DMS153 treated with DMSO at 0.1 percent for 48 hours (cell line): Measurements from ENCODE around the gene ATR.
"Not testable (repeated sequence)": the region's sequence is repeated elsewhere in the genome, so short reads cannot be mapped to it uniquely, and the experiment has no call there.

Experiments used
- DNase-seq: peaks from one replicate; lab custom pipeline; 2025; ENCODE audit not compliant: unreplicated experiment; lab: John Stamatoyannopoulos, UW

ATR gene

DNA sequence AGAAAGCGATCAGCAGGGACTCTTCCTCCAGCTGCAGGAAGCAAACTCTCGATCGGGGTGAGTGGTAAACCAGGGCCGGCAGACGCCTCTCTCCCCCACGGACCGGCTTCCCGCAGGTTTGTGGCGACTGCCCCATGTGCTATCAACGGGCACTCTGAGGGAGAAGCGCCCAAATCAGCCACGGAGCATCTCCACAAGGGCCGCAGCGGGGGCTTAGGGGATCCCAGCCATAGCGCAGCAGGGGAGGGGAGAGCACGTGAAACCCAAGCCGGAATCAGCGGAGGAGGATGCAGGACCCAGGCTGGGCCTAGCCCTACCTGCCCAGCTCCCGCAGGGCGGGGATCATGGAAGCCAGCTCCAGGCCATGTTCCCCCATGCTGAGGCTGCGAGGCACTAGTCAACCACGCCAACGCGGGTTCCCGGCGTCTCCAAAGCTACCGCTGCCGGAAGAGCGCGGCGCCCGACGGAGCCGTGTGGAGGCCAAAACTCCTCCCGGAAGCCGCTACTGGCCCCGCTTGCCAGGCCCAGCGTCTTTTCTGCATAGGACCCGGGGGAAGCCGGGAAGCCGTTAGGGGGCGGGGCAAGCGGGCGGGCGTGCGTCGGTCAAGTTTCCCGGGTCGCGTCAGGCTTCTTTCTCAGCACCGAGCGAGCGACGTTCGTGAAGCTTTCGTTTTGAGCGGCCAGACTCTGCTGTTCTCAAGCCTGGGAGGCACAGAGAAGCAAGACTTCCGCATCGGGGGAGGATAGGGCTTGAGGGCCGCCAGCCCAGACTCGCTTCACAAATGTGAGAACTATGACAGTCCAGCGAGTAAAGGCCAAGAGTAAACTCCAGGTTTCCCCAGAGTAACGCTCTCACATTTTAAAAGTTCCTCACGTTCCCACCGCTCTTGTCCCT, at the start of gene ATR:
ATR (minus strand) TSS at position 405 of the 895 bp plus-strand sequence; CDS start at position 376, 29 bp downstream.
- DNase-seq, result peak; percentile 93

DNA sequence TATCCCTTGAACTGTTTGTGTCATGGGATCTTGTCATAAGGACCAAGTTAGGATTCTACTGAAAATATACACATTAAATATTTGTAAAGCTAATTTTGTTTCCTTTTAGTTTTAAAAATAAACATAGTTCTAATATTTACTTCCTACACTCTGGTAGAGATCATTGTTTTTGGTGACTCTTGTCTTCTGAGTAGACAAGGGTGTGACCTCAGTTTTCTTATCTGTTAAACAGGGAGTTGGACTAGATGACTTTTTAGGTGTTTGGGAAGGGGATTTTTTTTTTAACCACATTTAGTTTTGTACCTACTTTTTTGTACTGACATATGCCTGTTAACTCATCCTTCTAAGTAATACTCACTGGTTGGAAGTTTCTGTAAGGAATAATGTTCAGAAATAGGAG, 48.4 kb upstream of the ATR start:
- DNase-seq, result no peak

DNA sequence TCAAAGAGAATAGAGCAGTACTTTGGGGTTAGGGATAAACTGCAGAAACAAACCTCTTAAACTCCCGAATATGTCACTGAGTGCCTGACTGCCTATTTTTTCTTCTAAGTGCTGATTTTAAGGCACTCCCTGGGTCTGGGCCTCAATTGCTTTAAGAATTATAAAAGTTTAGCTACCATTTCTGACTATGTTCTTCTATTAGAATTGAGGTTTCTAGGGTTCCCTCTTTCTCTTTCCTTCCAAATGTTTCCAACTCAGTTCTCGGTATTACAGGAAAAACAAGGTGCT, 46.6 kb upstream of the ATR start:
- no peak for DNase-seq

DNA sequence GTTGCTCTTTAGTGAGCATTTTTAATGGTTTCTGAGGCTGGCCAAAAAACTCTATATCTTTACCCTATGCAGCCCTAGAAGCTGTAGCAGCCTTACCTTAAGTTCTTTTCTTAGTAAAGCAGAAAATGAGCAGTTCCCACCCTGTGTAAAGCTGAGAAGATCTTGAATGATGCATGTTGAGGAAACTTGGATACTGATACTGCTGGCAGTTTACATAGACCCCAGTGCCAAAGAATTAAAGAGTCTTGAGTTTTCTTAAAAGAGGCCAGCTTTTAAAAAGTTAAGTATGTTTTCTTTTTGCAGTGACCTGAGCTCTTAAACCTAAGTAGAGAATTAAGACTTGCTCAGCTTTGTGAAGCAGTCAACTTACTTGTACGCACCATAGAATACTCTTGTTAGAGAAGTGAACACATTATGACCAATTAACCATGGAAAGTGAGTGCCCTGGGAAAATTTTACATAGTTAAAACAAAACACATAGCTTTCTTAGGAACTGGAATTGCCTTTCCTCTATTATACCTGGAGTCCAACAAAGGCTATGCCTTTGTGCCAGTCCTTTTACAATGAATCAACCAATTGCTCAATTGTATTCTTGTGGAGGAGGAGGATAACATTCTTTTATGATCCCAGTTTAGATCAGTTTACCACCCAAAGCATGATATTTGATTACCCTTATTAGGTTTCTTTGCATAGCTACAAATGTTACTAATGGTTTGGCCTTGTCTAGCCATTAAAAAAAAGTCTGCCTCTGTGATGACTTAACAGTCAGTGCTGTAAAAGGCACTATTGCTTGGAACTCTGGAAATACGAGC, 46.0 kb upstream of the ATR start:
- no peak for DNase-seq

DNA sequence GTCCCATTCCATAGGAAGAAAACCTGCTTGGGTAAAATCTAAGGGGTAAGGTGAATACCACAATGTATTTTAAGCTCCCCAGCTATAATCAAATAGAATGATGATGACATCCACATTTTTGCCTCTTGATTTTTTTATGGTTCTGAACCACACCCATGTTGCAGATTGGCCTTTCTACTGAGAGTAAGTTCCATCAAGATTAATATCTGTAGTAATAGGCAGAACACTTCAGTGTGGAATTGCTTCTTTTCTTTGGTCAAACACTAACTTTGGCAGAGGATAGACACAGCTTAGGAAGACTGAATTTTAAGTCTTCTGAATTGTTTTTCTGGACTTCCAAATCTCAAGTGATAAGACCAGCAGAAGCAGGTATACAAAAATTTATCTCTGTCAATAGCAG, 44.7 kb upstream of the ATR start:
- DNase-seq, result no peak

DNA sequence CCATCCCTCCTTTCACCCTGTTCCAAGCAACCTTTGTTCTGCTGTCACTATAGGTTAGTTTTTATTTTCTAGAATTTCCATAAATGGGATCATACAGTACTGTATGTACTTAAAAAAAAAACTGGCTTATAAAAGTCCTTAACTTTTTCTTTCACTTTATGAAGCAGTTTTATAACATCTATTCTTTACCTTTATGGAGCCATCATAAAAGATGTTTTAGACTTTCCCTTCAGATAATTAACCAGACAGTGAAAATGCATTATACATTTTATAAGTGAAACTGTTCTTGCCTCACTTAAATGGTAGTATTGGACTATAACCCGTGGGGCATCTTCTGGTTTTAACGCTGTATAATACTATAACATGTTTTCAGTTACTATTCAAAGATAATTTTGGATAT, 43.9 kb upstream of the ATR start:
- no peak for DNase-seq

DNA sequence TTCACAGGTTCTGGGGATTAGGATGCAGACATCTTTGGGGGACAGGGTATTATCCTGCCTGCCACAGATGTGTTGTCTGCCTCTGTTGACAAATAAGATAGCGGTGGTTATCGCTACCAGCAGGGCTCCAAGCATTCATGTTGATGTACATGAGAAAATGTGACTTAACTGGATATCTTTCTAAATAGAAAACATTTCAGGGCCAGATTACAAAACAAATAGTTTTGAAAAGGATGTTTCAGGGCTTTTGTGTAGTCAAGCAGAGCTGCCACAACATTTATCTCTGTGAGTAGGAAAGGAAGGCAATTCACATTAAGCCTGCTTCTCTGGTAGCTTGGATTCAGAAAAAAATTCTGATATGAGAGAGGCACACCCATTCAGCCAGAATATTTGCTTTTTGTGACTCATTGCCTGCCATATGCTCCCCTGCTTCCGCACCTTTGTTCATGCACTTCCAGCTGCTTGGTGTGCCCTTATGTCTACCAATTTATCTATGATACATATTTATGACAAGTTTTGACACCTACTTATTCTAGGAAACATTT, 40.5 kb upstream of the ATR start:
- peak; percentile 91 for DNase-seq

DNA sequence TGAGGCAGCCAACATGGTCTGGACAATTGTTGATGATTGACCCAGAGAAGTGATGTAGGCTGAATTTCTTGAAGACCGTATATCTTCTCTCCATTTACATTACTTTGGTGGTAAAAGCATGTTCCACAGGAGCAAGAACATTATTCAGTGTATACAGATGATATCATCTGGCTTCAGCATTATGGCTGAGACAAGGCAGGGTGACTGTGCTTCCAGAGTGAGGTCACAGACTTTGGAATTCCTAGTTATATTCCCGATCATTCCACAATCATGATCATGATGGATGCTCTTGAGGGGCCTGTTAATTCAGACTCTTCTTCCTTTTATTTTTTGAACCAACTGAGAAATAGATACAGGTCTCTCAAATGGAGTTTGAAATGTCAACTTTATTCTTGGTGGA, 36.6 kb upstream of the ATR start:
- DNase-seq, result no peak

DNA sequence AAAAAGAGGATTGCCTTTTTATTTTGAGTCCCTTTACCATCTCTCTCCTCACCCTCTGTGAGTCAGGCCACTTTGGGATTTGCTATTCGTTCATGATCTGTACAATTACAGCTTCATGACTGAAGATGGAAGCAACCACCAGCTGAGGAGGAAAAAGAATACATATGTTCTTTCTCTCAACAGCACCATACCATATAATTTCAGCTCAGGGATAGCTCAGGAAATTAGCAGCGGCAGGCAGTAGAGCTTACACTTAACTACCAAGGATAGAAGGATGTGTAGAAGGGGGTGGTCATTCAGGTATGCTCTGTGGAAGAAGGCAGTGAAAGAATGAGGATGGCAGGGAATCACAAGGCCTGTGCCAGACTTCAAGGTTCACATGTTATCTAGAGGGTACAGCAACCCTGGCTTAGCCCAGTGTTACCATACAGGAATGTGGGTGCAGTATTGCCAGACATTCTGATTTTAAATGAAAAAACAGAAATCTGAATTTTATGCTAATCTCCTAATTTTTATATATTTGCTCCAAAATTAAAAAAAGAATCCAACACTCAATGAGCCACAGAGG, 35.6 kb upstream of the ATR start:
- no peak for DNase-seq

DNA sequence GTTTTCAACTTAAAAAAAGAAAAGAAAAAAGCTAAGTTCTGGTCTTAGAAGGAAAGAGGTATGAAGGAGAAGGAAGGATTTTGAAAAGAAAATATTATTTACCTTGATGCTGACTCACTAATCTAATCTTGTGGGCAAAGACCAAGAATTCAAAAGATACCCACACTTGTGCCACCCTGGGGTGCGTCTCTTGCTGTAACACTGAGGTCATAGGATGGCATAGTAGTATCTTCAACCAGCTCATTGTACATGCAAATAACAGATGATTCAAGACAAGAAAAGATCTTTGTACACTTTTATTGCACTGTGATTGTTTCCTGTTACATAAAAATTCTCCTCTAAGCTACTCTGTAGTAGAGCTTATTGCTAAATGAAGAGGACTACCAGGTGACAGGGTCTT, 35.0 kb upstream of the ATR start:
- DNase-seq, result no peak

DNA sequence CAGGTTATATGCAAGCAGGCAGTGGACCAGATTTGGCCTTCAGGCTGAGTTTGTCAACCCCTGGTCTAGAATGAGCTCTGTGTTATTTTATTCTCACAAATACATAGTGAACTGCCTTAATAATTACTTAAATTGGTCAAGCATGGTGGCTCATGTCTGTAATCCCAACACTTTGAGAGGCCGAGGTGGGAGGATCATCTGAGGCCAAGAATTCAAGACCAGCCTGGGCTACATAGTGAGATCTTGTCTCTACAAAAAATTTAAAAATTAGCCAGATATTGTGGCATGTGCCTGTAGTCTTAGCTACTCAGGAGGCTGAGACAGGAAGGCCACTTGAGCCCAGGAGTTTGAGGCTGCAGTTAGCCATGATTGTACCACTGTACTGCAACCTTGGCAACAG, 32.7 kb upstream of the ATR start:
- no peak for DNase-seq

DNA sequence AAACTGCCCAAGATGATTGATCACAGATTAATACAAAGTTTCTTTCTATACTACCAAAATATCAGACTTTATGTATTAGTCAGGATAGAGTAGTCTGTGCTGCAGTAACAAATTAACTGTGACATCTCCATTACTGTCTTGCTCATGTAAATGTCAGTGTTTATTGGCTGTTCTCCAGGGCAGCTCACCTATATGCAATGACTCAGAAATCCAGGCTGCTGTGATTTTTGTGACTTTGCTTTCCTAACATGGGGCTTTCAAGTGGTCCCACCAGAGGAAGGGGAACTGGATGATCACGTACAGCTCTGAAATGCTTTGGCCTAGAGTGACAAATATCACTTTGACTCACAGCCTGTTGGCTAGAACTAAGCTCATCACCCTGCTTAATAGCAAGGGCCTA, 30.6 kb upstream of the ATR start:
- no peak for DNase-seq

DNA sequence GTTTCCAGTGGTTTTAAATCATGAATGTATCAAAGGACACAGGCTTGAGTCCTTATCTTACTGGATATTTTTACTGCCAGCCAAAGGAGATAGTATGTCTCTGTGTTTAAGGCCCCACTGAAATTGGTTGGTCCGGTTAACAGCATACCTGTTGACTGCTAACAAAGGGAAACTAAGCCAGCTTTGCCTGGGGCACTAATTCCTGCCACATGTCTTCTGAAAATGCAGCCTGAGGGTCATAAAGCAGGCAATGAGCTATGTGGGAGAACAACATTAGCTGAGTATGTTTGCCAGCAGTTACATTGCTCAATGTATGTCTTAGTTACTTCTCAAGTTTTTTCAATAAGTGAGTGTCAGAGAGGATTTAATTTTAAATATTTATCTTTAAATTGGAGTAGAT, 30.1 kb upstream of the ATR start:
- DNase-seq, result no peak

DNA sequence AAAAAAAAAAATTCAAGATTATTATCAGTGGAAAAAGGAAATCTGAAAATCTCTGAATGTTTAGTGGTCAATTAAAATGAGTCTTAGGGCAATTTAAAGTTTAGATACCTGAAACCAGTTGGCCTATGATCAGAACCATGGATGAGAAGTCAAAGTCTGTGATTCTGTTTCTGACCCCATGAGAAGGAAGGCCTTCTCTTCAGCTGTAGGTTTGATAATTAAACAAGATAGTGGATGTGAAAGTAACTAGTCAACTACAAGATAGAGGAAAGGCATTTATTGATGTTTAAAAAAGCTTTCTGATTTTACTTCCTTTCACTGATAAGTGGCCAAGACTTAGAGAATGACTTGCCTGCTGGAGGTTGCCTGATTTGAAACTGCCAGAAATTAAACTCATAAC, 26.4 kb upstream of the ATR start:
- DNase-seq, result no peak

DNA sequence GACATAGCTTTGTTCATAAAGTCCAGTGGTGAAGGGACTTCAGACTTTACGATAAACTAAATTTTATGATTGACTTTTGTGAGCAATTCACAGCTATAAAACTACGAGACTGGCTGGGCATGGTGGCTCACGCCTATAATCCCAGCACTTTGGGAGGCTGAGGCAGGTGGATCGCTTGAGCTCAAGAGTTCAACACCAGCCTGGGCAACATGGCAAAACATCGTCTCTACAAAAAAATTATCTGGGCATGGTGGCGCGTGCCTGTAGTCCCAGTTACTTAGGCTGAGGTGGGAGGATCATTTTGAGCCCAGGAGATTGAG, 24.8 kb upstream of the ATR start:
- DNase-seq, result not testable (repeated sequence)

DNA sequence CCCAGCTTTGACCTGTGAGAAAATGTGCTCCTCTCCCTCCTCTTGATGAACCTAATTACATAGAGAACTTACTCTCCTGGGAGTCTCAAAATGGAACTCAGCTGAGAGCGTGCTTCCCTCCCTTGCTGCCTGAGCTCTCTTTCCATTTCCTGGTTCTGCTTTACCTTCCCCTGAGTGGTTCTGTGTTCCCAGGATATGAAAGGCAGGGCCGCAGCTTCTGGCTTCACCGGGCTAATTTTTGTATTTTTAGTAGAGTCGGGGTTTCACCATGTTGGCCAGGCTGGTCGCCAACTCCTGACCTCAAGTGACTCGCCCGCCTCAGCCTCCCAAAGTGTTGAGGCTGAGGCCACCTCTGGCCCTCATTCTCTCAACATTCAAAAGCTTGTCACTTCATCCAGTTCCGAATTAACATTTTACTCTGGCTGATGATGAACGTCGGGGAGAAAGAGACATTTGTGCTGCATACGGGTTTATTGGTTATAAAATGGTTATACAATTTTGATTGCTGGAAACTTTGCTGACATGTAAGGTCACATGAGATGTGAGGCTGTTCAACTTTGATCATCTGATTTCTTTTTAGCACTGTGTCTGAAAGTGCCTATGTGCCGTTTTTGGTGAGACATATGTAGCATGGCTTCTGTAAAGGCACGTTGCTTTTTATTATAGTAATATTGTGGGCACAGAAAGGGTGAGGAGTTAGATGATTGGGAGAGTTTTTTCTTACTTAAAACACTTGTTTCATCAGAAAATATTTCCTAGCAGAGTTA, 24.3 kb upstream of the ATR start:
- no peak for DNase-seq

DNA sequence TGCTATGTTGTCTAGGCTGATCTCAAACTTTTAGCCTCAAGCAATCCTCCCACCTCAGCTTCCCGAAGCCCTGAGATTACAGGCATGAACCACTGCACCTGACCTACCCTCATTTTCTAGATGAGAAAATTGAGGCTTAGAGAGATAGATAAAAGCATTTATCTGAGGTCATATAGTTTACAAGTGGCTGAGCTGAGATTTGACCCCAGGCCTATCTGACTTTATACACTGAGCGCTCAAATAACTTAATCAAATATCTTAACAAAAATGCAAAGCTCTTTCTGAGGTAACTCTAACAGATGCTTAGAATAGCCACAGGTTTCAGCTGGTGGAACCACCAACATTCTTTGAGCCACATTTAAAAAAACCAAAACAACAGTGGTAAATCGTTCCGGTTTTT, 23.2 kb upstream of the ATR start:
- DNase-seq, result no peak

DNA sequence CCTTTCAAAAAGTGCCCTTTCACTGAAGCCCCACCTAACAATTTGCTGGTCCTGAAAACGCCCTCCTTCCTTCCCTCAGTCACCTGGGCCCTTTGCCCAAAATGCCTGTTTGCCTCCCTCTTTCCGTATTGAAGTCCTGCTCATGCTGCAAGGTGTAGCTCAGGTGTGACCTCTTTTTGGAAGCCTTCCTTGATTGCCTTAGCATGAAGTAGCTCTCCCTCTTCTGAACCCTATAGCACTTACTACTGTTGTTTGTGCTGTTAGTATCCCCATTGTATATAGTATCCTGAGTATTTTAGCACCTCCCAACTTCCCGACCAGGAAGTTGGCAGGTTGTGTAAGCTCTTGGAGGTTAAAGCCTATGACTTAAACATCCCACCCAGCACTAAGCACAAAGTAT, 19.4 kb upstream of the ATR start:
- no peak for DNase-seq

DNA sequence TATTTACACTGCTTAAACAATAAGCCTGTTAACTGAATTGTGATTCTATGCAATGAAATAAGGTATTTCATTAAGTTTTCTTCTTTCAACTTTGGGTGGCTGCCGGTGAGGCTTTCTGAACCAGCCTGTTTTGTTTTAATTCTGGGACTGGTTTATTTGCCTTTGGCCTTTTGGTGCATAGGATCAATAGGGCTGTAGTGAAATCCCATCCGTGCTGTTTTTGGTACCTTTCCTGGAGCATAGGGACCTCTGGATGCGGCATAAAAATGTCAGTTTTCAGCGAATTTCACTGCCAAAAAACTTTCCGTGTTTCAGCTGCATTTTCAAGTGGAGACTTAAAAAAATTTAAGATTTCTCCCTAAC, 18.2 kb upstream of the ATR start:
- DNase-seq, result no peak

DNA sequence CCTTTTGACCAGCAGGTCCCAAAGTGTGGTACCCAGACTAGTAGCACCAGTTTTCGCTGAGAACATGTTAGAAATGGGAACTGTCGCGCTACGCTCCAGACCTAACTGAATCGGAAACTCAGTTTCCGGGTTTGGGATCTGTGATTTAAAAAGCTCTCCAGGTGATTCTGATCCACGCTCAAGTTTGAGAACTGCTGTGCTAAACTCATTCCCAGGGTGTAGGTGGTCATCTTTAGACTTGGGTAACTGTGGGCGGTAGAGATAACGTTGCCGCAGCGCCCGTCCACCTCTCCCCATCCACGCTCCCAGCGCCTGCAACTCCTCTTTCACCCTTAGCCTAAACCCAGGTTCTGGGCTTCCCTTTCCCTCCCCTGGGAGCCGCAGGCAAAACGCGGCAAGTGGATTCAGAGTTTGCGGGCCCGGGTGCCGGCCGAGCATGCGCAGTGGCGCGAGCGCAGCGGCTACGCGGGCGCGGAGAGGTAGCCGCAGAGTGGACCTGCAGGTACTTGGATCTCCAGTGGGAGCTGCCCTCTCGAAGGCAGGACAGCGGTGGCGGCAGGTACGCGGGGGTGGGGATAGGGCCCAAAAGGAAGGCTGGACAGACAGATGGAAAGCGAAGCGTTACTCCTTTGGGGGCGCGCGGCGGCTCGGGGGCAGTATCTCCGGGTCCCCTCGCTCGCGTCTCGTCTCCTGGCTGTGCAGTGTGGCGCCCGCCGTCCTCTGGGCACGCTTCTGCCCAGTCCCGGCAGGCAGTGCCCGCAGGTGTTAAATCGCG, 17.6 kb upstream of the ATR start, which contains the start of gene PLS1:
PLS1 (plus strand) TSS at position 443 of the 775 bp plus-strand sequence. CDS start 67,845 bp downstream, outside the sequence.
- peak; percentile 92 for DNase-seq

DNA sequence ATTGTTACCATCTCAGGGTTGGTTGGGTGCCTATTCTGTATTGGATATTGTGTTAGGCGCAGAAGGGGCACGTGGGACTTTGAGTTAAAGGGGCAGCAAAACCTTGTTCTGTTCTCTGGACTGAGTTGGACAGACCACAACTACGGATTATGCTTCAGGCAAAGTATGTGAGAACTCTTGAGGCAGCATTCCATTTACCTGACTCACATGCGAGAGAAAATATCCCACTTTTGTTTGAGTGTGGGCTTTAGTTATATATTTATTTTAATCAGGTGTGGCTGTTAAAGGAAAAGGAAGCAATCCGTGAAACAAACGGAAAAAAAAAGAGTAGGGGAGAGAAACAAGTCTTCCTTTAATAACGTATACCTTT, 17.0 kb upstream of the ATR start:
- no peak for DNase-seq
